Measurements from ENCODE around the gene MTRF1L. TPM values are rescaled to one million over a fixed set of nuclear protein-coding genes. Genes with fewer than 3 reads are reported as not detected.
A peak's percentile ranks its signal among the peaks of the same experiment; 100 is the strongest.

MTRF1L gene
- total and polyA plus RNA-seq, 2 donors (not counting 1 experiment from before 2014, with no cell fraction given) = 15.7 to 17.8 TPM

- H3K9me3 ChIP-seq (ENCODE audit: control insufficient read depth, insufficient read depth, low read depth, low read length) = no peaks in the 10 kb centered on the region
- H3K79me2 ChIP-seq (ENCODE audit: control insufficient read depth, insufficient read depth, low read length) = no peaks in the 10 kb centered on the region
- no peaks in the 10 kb centered on the region for H3K36me3 ChIP-seq (ENCODE audit: control insufficient read depth, insufficient read depth, low read length)
- DNase-seq (ENCODE audit: low read depth in 2 of 2) = peak; percentile 38 to 66
- H3K4me1 ChIP-seq (ENCODE audit: control insufficient read depth, extremely low read depth, insufficient read depth, low read length) = no peaks in the 10 kb centered on the region
- H3K9ac ChIP-seq (ENCODE audit: insufficient read depth, low read length) = no peak overlapping the region
- no peak overlapping the region for H3K27ac ChIP-seq (ENCODE audit: insufficient read depth, low read length)
- TF ChIP-seq, protein P1, sequence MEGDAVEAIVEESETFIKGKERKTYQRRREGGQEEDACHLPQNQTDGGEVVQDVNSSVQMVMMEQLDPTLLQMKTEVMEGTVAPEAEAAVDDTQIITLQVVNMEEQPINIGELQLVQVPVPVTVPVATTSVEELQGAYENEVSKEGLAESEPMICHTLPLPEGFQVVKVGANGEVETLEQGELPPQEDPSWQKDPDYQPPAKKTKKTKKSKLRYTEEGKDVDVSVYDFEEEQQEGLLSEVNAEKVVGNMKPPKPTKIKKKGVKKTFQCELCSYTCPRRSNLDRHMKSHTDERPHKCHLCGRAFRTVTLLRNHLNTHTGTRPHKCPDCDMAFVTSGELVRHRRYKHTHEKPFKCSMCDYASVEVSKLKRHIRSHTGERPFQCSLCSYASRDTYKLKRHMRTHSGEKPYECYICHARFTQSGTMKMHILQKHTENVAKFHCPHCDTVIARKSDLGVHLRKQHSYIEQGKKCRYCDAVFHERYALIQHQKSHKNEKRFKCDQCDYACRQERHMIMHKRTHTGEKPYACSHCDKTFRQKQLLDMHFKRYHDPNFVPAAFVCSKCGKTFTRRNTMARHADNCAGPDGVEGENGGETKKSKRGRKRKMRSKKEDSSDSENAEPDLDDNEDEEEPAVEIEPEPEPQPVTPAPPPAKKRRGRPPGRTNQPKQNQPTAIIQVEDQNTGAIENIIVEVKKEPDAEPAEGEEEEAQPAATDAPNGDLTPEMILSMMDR (conservative IDR thresholded peaks at IDR 0.05 in 1 of 2, IDR thresholded peaks at IDR 0.05 in 1 of 2; ENCODE audit: low read depth in 1 of 2, low read length in 2 of 2) = no peak
- TF ChIP-seq EZH2 (IDR thresholded peaks at IDR 0.05; ENCODE audit: low read length, missing control alignments) = no peak
- no peaks in the 10 kb centered on the region for H4K20me1 ChIP-seq (ENCODE audit: control insufficient read depth, extremely low read depth, insufficient read depth, low read length)
- no peak overlapping the region for H3K4me3 ChIP-seq (replicated peaks in 1 of 4; ENCODE audit: control extremely low read depth in 1 of 4, insufficient read depth in 1 of 4, low read depth in 3 of 4, low read length in 4 of 4)
- H2AFZ ChIP-seq (ENCODE audit: low read length) = no peak overlapping the region
- no peaks in the 10 kb centered on the region for H3K27me3 ChIP-seq (ENCODE audit: control insufficient read depth, insufficient read depth, low read length)
- no peak overlapping the region for H3K4me2 ChIP-seq (ENCODE audit: extremely low read depth, insufficient read depth, low read length)
Observed at GRCh38 chr6:152952045-152952444, 50.5 kb downstream of the MTRF1L start.

- no peak overlapping the region for H3K27ac ChIP-seq (ENCODE audit: insufficient read depth, low read length)
- TF ChIP-seq, protein P1 (conservative IDR thresholded peaks at IDR 0.05 in 1 of 2, IDR thresholded peaks at IDR 0.05 in 1 of 2; ENCODE audit: low read depth in 1 of 2, low read length in 2 of 2) = no peak
- no peak for TF ChIP-seq EZH2 (IDR thresholded peaks at IDR 0.05; ENCODE audit: low read length, missing control alignments)
- no peak overlapping the region for H3K4me3 ChIP-seq (replicated peaks in 1 of 4; ENCODE audit: control extremely low read depth in 1 of 4, insufficient read depth in 1 of 4, low read depth in 3 of 4, low read length in 4 of 4)
- no peaks in the 10 kb centered on the region for H3K4me1 ChIP-seq (ENCODE audit: control insufficient read depth, extremely low read depth, insufficient read depth, low read length)
- H3K9ac ChIP-seq (ENCODE audit: insufficient read depth, low read length) = no peak overlapping the region
- no peaks in the 10 kb centered on the region for H3K36me3 ChIP-seq (ENCODE audit: control insufficient read depth, insufficient read depth, low read length)
- H3K9me3 ChIP-seq (ENCODE audit: control insufficient read depth, insufficient read depth, low read depth, low read length) = no peaks in the 10 kb centered on the region
- no peak overlapping the region for H3K4me2 ChIP-seq (ENCODE audit: extremely low read depth, insufficient read depth, low read length)
- no peak for DNase-seq (ENCODE audit: low read depth in 2 of 2)
- H4K20me1 ChIP-seq (ENCODE audit: control insufficient read depth, extremely low read depth, insufficient read depth, low read length) = no peaks in the 10 kb centered on the region
- H3K79me2 ChIP-seq (ENCODE audit: control insufficient read depth, insufficient read depth, low read length) = no peaks in the 10 kb centered on the region
- no peaks in the 10 kb centered on the region for H3K27me3 ChIP-seq (ENCODE audit: control insufficient read depth, insufficient read depth, low read length)
- no peak overlapping the region for H2AFZ ChIP-seq (ENCODE audit: low read length)
Observed at GRCh38 chr6:152950240-152950639, 52.3 kb downstream of the MTRF1L start.

GRCh38 chr6:152948150-152948768 is 54.2 kb downstream of the MTRF1L start:
- Histone ChIP-seq H2AFZ (ENCODE audit: low read length) (peak overlapping the region; percentile 89), H3K9ac (ENCODE audit: insufficient read depth, low read length) (no peak overlapping the region), H3K27ac (ENCODE audit: insufficient read depth, low read length) (no peak overlapping the region), H3K4me2 (ENCODE audit: extremely low read depth, insufficient read depth, low read length) (peak overlapping the region; percentile 76), H3K27me3 (ENCODE audit: control insufficient read depth, insufficient read depth, low read length) (no peaks in the 10 kb centered on the region), H4K20me1 (ENCODE audit: control insufficient read depth, extremely low read depth, insufficient read depth, low read length) (no peaks in the 10 kb centered on the region), H3K36me3 (ENCODE audit: control insufficient read depth, insufficient read depth, low read length) (no peaks in the 10 kb centered on the region), H3K4me3 (replicated peaks in 1 of 4; ENCODE audit: control extremely low read depth in 1 of 4, insufficient read depth in 1 of 4, low read depth in 3 of 4, low read length in 4 of 4) (peak overlapping the region in 1 of 4 experiments; percentile 41), H3K9me3 (ENCODE audit: control insufficient read depth, insufficient read depth, low read depth, low read length) (no peaks in the 10 kb centered on the region), H3K79me2 (ENCODE audit: control insufficient read depth, insufficient read depth, low read length) (no peaks in the 10 kb centered on the region), H3K4me1 (ENCODE audit: control insufficient read depth, extremely low read depth, insufficient read depth, low read length) (no peaks in the 10 kb centered on the region)
- DNase-seq (ENCODE audit: low read depth in 2 of 2) = peak; percentile 37 to 67
- TF ChIP-seq, protein P1 (conservative IDR thresholded peaks at IDR 0.05 in 1 of 2, IDR thresholded peaks at IDR 0.05 in 1 of 2; ENCODE audit: low read depth in 1 of 2, low read length in 2 of 2) = peak; percentile 62 to 70
- no peak for TF ChIP-seq EZH2 (IDR thresholded peaks at IDR 0.05; ENCODE audit: low read length, missing control alignments)
